HG02588 (cell line): ENCODE results near the gene RBP3.

ENCODE experiments used
- ATAC-seq: cut with Tn5 transposase; IDR thresholded peaks from one replicate; pipeline ENCODE4 v1.9.1; 2021; ENCODE audit warnings: mild to moderate bottlenecking, moderate library complexity; ENCODE audit not compliant: unreplicated experiment

The RBP3 gene

DNA sequence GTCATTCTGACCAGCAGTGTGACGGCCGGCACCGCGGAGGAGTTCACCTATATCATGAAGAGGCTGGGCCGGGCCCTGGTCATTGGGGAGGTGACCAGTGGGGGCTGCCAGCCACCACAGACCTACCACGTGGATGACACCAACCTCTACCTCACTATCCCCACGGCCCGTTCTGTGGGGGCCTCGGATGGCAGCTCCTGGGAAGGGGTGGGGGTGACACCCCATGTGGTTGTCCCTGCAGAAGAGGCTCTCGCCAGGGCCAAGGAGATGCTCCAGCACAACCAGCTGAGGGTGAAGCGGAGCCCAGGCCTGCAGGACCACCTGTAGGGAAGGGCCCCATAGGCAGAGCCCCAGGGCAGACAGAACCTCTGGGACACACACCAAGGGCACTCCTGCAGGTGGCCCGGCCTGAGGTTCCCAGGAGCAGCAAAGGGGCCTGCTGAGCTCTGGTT is 9.0 kb downstream of the RBP3 start:
- no peak for ATAC-seq

DNA sequence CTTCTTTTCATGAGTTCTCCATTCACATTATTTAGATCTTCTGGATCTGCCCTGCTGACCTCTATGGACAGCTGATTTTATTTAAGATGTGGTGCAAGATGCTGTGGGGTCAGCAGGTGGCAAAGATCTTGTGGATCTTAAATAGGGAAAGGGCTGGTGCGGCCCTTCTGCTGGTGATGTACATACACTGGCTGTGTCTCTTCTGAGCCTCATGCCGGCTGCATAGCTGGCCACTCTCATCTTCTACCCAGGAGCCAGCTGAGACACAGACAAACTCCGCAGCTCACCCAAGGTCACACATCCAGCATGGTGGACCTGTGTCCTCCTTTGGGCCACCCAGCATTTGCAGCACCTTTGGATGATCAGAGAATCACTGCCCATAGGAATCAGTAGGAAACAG is 9.7 kb downstream of the RBP3 start:
- ATAC-seq: no peak

DNA sequence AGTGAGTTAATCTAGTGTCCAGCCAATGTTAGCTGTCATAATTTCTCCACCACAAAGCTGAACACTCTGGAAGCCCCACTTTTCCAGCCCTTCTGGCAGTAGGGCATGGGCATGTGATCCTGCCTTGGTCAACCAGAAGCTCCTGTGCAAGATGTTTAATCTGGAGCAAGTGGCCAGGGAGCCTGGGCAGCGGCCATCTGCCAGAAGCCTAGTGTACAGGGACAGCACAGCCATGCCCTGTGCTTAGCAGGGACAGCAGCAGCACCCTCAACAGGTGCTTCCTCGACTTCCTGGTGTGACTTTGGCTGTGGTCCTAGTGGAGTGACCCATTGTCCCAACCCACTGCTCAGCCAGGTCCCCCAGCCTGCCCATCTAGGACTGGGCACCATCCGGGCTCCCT is 10.3 kb downstream of the RBP3 start:
- no peak for ATAC-seq

DNA sequence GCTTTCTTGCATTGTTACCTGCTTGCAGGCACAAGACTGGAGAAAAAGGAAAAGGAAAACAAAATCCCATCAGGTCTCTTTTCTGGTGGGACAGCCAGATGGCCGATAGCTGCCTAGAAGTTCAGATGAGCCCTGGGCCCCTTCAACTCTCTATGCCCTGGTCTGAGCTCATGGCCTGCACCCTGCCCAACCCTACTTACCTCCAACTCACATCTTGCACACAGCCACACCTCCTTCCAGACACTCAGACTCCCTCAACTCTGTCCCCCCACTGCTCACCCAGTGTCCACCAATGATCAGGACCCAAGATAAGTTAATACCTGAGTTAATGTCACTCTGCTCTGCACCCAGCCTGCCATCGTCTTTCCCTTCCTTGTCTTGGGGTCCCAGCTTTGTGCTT is 10.9 kb downstream of the RBP3 start:
- no peak for ATAC-seq

DNA sequence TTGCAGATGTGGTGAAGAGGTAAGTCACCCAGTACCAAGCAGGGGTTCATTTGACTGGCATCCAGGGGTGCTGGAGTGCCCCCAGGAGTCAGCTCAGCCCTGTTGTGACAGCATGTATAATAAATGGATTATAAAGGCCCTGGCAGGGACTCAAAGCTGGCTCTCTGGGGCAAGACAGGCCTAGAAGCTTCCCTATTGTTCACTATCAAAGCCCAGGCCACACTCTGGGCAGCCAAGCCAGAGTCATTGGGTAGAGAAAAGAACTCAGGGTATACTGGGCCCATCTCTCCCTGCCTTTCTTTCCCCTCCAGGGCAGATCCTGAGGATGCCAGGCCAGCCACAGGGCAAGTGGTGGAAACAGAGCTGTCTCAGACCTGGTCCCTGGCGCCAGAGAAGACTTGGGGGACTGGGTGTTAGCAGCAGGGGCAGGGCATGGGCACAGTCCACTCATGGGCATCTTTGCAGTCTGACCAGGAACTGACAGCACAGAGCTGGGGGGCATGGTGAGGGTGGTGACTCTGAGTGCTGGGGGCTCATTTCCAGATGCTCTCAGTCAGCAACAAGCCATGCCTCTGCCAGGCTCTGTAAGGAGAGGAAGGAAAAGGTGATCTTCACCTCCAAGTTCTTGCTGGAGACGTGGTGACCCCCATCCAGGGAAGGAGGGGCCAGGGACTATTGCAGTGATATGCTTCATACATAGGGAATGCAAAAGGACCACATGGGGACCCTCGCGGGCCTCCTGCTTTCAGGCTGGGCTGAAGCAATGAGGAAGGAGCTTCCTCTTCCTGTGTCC is 11.7 kb downstream of the RBP3 start:
- ATAC-seq: no peak

DNA sequence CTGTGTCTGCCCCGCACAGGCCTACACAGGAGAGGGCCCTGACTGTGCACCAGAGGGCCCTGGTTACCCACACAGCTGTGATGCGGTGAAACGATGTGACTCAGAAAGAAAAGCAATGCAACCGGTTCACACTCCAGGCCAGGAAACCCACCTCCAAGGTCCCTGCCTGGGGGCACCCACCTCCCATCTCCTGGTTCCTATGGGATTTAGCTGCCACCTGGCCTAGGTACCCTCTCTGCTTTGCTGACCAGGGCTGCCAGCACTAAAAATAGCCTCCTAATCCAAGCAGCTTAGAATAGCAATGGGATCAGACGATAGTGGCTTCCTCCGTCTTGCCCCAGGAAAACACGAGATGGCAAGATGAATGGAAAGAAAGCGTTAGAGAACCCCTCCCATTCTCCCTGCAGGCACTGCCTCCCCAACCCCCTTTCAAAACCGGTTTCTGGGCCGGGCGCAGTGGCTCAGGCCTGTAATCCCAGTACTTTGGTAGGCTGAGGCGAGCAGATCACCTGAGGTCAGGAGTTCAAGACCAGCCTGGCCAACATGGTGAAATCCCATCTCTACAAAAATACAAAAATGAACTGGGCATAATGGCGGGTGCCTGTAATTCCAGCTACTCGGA is 12.4 kb downstream of the RBP3 start:
- ATAC-seq: no peak

DNA sequence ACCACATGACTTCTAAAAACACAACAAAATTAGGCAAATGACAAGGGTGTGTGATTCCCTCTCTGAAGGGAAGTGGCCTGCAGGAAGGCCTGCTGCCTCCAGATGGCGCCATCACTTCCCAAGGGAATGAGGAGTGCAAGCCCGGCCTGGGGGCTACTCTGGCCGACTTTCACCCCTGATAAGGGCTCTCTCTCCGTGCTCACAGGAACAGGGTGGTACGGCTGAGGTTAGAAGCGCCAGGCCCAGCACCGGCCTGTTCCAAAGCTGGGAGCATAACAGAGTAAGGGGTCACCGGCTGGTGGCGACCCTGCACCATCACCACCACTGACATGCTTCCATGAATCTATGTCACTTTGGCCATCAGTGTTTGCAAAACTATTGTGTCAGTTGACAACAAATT is 13.1 kb downstream of the RBP3 start:
- ATAC-seq: no peak

DNA sequence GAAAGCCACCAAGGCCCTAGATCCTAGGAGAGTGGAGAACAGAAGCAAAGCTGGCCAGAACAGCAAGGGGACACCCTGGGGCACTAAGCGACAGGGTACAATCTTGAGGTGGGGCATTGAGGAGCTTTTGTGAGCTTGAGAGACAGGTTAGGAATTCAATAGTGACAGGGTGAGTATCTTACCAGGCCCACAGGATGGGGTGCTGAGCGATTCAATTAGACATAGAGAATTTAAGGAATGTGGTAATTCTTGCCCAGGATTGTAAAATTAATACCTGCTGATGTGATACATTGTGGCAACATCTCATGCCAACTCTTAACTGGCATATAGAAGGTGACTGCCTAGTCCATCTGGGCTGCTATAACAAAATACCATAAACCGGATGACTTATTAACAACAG is 14.0 kb downstream of the RBP3 start:
- ATAC-seq: no peak

DNA sequence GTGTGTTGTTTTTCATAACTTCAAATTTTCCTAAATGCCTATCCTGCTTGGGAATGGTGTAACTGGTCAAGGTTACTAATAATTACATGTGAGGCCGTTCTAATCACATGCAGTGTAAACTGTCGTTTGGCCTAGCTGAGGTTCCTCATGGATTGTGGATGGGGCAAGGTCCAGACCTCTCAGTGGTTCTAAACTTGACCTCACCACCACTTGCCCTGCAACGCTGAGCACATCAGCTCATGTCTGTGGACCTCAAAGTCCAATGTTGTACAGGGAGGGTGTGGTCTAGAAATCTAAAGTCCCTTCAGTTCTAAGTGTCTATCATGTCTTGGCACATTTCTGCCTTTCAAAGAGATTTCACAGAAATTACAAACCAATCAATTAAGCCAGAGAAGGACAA is 15.6 kb downstream of the RBP3 start:
- no peak for ATAC-seq

DNA sequence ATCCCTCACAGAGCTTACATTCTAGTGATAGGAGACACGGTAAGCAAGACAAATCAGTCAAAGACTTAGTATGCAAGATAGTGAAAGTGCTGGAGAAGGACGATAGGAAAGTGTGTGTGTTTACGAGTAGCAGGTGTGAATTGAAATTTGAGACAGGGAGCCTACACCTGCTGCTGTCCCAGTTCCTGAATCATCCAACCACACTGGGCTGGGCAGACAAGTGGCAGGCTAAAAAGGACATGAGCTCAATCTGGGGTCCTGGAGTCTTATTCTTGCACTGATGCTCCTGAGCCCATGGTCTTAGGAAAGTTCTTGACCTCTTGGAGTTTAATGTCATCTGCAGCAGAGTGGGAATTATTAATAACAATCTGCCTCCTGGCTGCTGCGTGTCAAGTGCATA is 16.2 kb downstream of the RBP3 start:
- ATAC-seq: no peak

DNA sequence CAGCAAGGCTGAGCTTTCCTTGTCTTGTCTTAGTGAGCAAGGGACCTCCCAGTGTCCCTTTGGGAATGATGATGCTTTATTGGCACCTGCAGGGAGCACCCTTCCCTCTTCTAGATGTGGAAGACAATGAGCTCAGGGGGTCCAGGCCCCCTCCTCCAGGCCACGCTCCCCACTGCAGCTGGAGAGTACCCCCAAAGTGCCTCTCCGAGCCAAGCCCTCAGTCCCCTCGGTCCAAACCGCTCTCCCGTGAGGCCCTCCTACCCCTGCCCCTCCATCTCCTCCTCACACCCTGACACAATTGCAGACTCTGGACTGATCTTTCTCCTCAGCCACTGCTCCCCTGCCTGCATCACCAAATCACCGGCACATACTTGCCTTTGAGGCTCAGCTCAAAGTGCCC is 16.7 kb downstream of the RBP3 start:
- no peak for ATAC-seq

DNA sequence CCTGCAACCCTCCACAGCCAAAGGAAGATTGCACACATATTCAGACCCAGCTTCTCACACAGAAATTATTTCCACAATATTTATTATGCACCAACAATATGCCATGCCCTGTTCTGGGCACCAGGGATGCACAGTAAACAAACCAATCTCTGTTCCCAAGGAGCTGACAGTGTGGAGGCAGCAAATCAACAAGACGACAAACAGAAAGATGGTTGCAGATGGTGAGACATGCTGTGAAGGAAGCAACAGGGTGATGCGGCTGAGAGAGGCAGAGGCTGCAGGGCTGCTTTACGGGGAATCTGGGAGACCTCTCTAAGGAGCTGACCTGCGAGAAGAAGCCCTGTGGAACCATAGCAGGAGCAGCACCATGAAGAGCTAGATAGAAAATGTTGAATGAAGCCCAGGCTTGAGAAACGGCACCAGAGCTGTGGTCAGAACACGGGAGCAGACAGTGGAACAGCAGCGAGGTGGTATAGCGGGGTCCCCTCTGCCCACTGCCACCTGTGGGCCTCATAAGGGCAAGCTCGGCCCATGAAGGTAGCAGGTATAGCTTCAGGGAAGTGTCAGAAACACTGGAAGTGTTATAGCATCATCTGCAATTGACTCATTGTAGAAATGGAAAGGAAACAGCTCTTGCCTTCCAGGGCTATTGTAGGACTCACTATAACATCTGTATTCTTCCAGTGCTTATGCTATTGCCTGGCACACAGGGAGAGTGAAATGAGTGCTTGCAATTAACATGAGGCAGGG is 17.4 kb downstream of the RBP3 start:
- no peak for ATAC-seq

DNA sequence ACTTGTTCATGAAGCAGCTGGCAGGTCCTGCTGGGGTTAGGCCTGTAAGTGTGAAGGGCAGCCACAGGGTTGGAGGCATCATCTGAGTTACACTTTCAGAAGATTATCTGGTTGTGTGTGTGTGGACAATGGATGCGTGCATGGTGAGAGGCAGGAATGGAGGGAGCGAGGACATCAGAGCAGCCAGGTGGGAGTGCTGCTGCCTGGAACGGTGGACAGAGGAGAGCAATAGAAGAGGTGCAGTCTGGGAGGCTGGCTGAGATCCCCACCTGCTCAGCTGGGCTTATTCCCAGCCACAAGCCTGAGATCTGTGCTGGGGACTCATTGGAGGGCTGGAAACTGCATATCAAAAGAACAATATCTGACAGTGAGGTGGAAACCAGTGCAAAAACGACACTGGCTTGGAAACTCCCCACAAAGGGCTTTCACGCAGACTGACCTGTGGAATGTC is 18.0 kb downstream of the RBP3 start:
- ATAC-seq: no peak

DNA sequence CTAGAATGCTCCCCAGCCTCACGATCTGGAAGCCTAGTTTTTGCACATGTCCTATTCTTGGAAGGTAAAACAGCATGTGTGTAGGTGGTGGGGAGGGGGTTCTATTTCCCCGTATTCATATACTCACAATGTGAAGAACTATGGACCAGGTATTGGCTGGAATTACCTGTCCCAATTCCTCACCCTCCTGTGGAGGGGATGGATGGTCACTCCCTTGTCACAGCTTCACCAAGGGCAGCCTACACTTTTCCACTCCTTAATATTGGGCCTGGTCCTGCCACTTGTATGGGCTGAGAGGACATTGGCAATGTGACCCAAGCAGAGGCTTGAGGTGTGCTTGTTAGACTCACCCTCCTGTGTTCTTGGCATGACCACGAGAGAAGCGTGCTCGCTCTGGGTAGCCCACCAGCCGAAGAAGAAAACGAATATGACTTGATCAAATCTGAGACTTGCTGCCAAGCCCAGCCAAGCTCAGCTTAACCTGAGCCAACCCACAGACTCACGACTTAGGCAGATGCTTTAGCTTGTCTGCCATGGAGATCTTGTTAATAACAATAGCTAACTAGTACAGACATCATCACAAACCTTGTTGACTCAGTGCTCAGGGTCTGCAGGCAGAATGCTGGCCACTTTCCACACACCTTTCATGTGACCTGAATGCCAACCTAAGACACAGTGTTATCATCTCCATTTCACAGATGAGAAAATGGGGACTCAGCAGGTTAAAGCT is 18.7 kb downstream of the RBP3 start:
- no peak for ATAC-seq

DNA sequence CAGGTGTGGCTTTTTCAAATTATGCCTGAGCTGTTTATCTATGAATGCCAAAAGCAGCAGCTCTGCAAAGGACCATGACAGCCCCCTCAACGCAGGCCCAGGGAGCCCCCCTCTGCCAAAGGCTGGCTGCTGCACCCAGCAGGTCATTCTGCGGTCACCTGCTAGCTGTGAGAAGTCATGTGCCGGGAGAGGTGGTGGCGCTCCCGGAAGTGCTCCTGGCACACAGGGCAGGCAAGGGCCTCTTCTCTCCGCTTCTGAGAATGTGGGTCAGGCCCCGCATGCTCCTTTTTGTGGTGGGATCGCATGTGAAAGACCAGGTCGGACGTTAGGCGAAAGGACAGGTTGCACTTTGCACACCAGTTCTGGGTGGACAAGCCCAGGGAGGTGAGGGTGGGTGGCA is 19.5 kb downstream of the RBP3 start:
- no peak for ATAC-seq

DNA sequence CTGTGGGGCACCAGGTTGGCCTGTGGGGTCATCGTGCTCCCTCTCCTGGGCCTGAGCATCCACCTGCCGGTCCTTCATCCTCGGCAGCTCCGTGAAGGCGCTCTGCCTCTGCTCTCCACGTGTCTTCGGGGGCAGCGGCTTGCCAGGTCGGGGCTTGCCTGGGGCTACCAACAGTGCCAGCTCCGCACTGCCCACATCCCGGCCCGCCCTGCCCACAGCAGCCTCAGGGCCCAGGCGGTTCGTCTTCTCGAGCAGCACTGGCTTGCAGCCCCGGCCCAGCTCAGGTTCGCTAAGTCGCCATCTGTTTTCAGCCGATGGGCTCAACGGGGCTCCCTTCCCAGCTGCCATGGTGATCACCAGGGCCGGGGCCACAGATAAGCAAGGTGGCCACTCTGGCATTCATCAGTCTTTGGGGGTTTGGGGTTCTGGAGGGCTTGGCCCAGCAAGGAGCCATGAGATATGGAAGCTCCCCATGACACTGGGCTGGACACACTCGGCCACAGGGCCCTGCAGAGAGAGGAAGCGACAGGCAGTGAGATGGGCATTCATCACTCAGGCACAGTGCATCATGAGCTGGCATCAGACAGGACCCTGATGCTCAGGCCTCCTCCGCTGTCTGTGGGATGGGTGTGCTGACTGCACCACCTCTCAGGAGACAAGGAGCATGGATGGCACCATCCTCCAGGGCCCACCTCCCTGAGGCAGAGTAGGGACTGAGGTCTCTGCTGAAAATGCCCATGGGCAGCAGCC is 20.4 kb downstream of the RBP3 start:
- ATAC-seq: no peak

DNA sequence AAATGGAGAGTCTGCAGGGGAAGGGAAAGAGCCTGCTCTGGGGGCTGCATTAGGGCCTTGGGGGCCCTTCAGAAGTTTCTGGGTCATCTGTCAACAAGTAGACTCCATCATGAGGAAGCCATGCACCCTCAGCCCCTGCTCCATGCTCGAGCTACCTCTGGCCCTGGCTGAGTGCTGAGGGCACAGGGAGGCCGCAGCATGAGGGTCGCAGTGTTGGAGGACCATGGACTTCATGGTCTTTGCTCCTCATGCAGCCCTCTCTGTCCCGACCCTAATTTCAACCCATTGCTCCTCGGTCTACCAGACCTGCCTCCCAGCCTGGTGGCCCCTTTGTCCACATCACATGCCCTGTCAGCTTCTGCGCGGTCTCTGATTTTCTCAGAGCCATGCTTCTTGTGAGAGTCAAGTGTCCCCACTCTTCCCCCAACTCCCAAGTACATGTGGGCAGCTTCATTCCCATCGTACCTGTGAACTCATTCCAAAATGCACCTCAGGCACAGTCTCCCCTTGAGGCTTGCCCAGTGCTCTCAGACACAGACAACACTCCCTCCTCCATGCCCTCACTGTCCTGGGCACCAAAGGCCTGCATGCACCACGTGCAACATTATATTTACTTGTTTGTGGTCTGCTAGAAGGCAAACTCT is 21.2 kb downstream of the RBP3 start:
- no peak for ATAC-seq

DNA sequence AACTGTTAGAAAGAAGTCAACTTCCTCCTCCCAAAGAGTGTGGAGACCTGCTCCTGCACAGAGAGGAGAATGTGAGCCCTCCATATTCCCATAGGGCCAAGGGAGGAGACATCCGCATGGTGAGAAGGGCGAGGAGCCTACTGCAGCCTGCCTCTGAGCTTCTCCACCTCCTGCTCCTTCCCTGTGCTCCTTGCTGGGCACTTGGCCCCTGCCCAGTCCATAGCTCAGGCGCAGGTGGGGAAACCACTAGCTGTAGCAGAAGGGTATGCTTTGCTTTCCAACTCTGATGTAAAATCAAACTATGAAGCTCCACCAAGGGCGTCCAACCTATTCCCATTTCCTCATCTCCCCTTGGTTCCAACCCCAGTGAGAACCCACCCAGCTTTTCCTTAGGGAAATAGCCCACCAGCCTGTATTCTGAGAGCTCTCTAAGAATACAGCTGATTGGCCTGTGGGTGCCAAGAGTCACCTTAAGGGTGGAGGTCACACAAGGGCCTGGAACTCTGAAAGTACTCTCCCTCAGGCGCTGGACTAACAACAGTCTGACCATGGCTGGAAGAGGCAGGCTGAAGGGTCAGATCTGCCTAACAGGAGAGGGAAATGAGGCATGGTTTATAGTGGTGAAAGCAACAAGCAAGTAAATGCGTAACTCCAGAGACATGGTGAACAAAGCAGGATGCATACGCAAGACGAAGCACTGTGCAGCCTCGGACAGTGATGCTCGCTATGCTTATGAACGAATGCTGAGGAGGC is 22.0 kb downstream of the RBP3 start:
- no peak for ATAC-seq

DNA sequence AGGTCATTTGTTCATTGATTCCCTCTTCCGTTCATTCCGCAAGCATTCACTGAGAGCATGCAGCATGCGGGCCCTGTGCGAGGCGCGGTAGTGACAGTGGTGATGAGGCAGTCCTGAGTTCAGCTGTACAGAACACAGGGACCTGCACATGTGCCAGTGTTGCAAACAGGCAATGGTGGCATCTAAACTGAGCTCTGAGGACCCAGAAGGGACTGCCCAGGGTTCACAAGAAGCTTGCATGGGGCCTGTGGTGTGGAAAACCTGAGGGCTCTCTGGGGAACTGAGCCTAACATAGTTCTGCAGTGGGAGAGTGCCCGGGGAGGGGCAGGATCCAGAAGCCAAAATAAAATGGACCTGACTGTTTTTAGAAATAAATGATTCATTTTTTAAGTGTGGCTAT is 22.7 kb downstream of the RBP3 start:
- ATAC-seq: no peak
